Measurements from ENCODE around the gene ORC5.

ORC5 gene

GRCh38 chr7:104142147-104142546 is 65.7 kb downstream of the ORC5 start (continued):
- no peak for TF ChIP-seq ZNF148 (tag by site-specific recombination; IDR thresholded peaks at IDR 0.05; ENCODE audit: borderline replicate concordance)
- no peak for TF ChIP-seq HOXA7 (CRISPR knock-in tag; IDR thresholded peaks at IDR 0.05; ENCODE audit: borderline replicate concordance)
- no peak for TF ChIP-seq ZNF560 (tag by site-specific recombination; IDR thresholded peaks at IDR 0.05; ENCODE audit: borderline replicate concordance)
- TF ChIP-seq ZFP41 (tag by site-specific recombination; IDR thresholded peaks at IDR 0.05; ENCODE audit: borderline replicate concordance), result no peak
- TF ChIP-seq ZNF211 (tag by site-specific recombination; IDR thresholded peaks at IDR 0.05; ENCODE audit: low read depth), result no peak
- TF ChIP-seq ZFP3 (tag by site-specific recombination; IDR thresholded peaks at IDR 0.05; ENCODE audit: low read depth), result no peak
- TF ChIP-seq ZNF2 (tag by site-specific recombination; IDR thresholded peaks at IDR 0.05), result no peak
- TF ChIP-seq, protein P1, sequence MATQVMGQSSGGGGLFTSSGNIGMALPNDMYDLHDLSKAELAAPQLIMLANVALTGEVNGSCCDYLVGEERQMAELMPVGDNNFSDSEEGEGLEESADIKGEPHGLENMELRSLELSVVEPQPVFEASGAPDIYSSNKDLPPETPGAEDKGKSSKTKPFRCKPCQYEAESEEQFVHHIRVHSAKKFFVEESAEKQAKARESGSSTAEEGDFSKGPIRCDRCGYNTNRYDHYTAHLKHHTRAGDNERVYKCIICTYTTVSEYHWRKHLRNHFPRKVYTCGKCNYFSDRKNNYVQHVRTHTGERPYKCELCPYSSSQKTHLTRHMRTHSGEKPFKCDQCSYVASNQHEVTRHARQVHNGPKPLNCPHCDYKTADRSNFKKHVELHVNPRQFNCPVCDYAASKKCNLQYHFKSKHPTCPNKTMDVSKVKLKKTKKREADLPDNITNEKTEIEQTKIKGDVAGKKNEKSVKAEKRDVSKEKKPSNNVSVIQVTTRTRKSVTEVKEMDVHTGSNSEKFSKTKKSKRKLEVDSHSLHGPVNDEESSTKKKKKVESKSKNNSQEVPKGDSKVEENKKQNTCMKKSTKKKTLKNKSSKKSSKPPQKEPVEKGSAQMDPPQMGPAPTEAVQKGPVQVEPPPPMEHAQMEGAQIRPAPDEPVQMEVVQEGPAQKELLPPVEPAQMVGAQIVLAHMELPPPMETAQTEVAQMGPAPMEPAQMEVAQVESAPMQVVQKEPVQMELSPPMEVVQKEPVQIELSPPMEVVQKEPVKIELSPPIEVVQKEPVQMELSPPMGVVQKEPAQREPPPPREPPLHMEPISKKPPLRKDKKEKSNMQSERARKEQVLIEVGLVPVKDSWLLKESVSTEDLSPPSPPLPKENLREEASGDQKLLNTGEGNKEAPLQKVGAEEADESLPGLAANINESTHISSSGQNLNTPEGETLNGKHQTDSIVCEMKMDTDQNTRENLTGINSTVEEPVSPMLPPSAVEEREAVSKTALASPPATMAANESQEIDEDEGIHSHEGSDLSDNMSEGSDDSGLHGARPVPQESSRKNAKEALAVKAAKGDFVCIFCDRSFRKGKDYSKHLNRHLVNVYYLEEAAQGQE (tag by site-specific recombination; IDR thresholded peaks at IDR 0.05), result no peak
- TF ChIP-seq, protein P2, sequence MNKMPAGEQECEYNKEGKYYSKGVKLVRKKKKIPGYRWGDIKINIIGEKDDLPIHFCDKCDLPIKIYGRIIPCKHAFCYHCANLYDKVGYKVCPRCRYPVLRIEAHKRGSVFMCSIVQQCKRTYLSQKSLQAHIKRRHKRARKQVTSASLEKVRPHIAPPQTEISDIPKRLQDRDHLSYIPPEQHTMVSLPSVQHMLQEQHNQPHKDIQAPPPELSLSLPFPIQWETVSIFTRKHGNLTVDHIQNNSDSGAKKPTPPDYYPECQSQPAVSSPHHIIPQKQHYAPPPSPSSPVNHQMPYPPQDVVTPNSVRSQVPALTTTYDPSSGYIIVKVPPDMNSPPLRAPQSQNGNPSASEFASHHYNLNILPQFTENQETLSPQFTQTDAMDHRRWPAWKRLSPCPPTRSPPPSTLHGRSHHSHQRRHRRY (tag by site-specific recombination; IDR thresholded peaks at IDR 0.05), result no peak

DNA sequence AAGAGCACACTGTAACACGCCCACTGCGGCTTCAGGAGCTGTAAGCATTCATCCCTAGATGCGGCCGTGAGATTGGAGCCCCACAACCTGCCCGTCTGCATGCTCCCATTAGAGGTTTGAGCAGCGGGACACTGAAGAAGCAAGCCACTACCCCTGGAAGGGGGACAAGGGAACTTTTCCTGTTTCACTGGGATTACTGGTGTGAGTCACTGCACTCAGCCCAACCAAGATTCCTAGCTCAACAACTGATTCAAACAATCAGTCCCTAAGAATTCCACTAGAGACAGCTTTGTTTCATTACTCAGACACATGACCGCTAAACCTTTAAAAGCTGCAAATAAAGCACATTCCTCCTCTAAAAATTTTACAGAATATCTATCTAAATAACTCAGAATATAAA is 69.8 kb downstream of the ORC5 start:
- no peak for TF ChIP-seq ZNF776 (tag by site-specific recombination; IDR thresholded peaks at IDR 0.05; ENCODE audit: borderline replicate concordance)
- no peak for TF ChIP-seq ZXDB (tag by site-specific recombination; IDR thresholded peaks at IDR 0.05)
- TF ChIP-seq PRDM1 (tag by site-specific recombination; IDR thresholded peaks at IDR 0.05), result no peak
- TF ChIP-seq, protein P3, sequence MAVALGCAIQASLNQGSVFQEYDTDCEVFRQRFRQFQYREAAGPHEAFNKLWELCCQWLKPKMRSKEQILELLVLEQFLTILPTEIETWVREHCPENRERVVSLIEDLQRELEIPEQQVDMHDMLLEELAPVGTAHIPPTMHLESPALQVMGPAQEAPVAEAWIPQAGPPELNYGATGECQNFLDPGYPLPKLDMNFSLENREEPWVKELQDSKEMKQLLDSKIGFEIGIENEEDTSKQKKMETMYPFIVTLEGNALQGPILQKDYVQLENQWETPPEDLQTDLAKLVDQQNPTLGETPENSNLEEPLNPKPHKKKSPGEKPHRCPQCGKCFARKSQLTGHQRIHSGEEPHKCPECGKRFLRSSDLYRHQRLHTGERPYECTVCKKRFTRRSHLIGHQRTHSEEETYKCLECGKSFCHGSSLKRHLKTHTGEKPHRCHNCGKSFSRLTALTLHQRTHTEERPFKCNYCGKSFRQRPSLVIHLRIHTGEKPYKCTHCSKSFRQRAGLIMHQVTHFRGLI (tag by site-specific recombination; IDR thresholded peaks at IDR 0.05), result peak; percentile 59; the same call in 1 of the 2 replicates
- TF ChIP-seq ZNF146 (tag by site-specific recombination; IDR thresholded peaks at IDR 0.05), result no peak
- Histone ChIP-seq H3K4me3 (ENCODE audit: low read depth, low read length) (no peak overlapping the region), H3K27ac (ENCODE audit: extremely low read depth, low read depth, low read length) (no peak overlapping the region), H3K9me3 (ENCODE audit: control insufficient read depth, insufficient read depth, low read depth, low read length) (no peaks in the 10 kb centered on the region), H3K36me3 (ENCODE audit: control insufficient read depth in 2 of 2, insufficient read depth in 1 of 2, low read length in 2 of 2) (peaks cover 0 to 15% of the 10 kb centered on the region in 2 experiments; a peak in 1 of 3 replicates), H3K4me1 (ENCODE audit: control insufficient read depth, insufficient read depth, low read length) (no peaks in the 10 kb centered on the region)
- POLR2A ChIA-PET, result no interaction called here
- CTCF ChIA-PET, result interaction anchor here (0.8 kb wide), 1 partner anchor 8 kb away, joined by 3 read pairs; no protein-coding TSS in a partner anchor

GRCh38 chr7:104137511-104137910 is 70.3 kb downstream of the ORC5 start:
- ChIA-PET CTCF (no interaction called here), POLR2A (no interaction called here)
- Histone ChIP-seq H3K27ac (ENCODE audit: extremely low read depth, low read depth, low read length) (no peak overlapping the region), H3K36me3 (ENCODE audit: control insufficient read depth in 2 of 2, insufficient read depth in 1 of 2, low read length in 2 of 2) (peaks cover 0 to 16% of the 10 kb centered on the region in 2 experiments; a peak in 1 of 3 replicates), H3K4me3 (ENCODE audit: low read depth, low read length) (no peak overlapping the region), H3K9me3 (ENCODE audit: control insufficient read depth, insufficient read depth, low read depth, low read length) (no peaks in the 10 kb centered on the region), H3K4me1 (ENCODE audit: control insufficient read depth, insufficient read depth, low read length) (no peaks in the 10 kb centered on the region)
- no peak for TF ChIP-seq IKZF3 (tag by site-specific recombination; IDR thresholded peaks at IDR 0.05)
- no peak for TF ChIP-seq PRDM2 (tag by site-specific recombination; IDR thresholded peaks at IDR 0.05; ENCODE audit: borderline replicate concordance)
- no peak for TF ChIP-seq ZNF23 (tag by site-specific recombination; IDR thresholded peaks at IDR 0.05; ENCODE audit: borderline replicate concordance)
- TF ChIP-seq HOXD13 (CRISPR knock-in tag; IDR thresholded peaks at IDR 0.05; ENCODE audit: borderline replicate concordance), result no peak

All from HEK293 (cell line).